GM12874 (cell line): ENCODE results near the gene EXD3.

Experiments used
- TF ChIP-seq, protein P1 (sequence below): IDR thresholded peaks from 2 replicates; pipeline ENCODE4 v1.5.1; 2011; ENCODE audit warnings: low read depth, mild to moderate bottlenecking, control low read depth, low read length, moderate library complexity; ENCODE audit not compliant: insufficient read depth

EXD3 gene

DNA sequence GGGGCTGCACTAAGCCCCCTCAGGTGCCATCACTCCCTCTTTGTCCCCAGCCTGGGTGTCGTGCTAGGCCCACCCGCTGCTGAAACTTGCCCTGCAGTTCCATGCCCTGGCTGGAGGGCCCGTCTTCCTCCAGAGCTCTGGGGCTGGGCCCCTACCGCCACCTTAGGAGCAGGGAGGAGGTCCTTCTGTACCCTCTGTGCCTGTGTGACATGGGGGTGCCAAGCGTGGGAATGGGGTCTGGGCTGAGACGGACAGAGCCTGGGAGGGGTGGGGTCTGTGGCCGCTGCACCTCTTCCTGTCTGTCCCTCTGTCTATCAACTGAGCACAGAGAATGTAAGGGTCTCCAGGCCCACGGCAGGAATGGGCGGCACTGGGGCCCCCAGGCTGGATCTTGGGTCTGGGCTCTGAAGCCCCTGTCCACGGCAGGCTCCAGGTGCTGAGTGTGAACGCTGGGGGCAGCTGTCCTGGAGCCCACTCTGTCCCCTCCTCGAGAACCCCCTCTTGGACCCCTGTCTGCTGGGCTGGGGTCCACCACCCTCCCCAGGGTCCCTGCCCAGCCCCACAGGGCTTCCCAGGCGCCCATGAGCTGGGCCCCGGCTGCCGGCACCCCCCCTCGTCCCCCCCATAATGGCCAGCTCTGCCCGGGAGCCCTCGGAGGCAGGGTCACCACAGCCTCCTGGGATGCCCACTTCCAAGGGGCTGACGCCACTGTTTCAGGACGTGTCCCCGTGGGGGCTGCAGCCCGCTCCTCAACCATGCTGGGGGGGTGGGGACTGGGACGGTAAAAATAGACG is 105.0 kb downstream of the EXD3 start:
- TF ChIP-seq, protein P1, sequence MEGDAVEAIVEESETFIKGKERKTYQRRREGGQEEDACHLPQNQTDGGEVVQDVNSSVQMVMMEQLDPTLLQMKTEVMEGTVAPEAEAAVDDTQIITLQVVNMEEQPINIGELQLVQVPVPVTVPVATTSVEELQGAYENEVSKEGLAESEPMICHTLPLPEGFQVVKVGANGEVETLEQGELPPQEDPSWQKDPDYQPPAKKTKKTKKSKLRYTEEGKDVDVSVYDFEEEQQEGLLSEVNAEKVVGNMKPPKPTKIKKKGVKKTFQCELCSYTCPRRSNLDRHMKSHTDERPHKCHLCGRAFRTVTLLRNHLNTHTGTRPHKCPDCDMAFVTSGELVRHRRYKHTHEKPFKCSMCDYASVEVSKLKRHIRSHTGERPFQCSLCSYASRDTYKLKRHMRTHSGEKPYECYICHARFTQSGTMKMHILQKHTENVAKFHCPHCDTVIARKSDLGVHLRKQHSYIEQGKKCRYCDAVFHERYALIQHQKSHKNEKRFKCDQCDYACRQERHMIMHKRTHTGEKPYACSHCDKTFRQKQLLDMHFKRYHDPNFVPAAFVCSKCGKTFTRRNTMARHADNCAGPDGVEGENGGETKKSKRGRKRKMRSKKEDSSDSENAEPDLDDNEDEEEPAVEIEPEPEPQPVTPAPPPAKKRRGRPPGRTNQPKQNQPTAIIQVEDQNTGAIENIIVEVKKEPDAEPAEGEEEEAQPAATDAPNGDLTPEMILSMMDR, result no peak

DNA sequence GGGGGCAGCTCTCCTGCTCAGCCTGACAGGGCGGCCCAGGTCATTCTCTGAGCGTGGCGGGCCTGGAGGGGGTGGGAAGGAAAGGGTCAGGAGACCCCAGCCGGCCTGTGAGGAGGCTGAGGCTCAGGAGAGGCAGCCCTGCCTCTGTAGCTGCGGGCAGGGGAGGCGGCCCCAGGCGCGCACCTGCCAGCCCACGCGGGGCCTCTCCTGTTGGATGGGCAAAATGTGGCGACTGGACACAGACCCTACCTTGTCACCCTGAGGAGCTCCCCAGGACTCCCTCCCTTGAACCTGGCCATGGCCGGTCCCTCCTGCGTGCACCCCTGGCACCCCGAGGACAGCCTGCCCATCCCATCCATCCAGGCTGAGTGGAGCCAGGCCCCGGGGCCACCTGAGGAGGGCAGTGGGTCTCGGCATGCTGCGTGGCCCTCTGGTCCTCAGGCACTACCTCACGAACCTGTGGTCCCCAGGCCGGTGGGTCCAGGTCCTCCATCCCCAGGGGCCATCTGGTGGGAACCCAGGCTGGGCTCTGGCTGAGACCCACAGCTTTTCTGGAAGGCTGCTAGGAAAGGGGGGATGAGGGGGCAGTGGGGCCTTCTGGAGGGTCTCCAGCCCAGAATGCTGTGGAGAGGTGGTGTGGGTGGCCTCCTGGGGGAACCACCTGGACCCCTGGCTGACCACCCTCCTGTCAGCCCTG is 105.8 kb downstream of the EXD3 start:
- TF ChIP-seq, protein P1, result no peak

GRCh38 chr9:137316012-137316981 is 106.7 kb downstream of the EXD3 start:
- TF ChIP-seq, protein P1, result no peak

DNA sequence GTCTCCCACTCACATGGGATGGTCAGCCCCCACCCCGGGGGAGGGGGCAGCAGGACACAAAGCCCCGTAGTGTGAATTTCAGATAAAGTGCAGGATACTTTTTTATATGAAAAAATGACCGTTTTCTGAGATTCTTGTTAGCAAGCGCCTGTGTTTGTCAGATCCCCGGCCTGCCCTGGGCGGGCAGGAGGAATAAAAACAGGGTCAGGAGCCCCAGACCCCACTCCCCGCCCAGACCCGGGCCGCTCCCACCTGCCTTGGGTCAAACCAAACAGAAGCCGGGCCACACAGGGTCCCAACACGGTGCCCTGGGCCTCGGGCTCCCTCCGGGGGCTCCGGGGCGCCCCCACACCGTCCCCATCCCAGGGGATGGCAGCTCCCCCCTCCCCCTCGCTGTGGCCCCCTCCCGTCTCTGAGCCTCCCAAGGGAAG is 107.4 kb downstream of the EXD3 start:
- TF ChIP-seq, protein P1, result no peak

DNA sequence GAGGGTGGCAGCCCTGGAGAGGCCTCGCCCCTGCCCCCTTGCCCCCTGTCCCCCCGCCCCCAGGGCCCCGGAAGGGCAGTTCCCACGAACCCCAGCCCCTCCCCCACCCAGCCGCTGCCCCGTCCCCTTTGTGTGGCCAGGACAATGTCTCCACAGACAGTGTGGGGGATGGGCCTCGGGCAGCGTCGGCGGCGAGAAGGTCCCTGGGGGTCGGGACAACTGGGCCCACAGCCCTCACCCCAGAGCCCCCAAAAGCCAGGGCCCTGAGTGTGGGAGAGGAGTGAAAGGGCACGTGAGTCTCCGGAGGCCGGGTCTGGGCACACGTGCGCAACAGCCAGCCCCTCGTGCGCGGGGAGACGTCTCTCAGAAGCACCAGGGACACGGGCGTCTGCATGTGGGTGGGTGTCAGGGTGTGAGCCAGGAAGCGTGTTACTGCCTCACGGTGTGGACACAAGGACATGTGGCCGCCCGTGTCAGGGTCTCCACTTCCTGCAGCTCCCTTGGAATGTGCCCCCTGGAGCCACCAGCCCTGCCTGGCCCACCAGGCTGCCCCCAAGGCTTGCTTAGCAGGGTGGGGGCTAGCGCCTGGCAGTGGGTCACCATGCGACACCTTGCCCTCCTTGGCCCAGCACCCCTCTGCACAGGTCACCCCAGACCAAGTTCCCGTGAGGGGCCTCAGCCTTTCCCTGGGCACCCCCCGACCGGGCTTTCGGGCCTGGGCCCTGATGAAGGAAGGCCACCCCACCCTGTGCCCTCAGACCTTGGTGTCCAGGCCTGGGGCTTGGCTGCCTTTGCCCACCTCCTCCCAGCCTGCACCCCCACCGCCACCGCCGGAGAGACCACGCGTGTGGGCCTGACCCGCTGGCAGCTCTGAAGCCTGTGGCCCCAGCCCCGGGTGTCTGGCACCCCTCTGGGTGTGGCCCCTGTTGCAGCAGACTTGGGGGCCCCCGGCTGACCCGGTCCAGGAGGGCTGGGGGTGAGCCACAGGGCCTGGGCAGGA is 108.1 kb downstream of the EXD3 start:
- TF ChIP-seq, protein P1, result no peak

DNA sequence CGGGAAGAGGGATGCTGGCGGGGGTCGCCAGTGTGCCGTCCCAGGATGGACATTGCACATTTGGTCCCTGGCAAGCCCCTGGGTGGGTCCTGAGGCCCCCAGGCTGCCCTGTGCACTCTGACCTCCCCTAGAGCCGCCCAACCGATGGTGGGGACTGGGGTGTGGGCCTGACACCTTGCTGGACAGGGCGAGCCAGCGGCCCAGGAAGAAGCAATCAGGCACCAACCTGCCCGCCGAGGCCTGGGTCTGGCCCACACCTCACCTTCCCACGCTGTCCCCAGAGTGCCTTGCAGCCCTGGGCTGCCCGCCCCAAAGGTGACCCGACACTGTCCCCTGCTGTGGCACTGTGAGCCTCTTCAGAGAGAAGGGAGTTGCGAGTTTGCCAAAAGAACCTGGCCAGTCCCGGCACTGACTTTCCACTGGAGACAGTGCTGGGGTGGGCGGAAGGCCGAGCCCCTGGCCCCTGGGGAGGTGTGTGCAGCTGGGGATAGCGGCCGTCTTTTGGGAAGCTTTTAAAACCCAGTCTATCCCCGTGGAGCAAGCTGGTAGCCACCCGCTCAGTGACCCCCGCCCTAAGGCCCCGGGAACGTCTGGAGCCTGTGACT is 108.9 kb downstream of the EXD3 start:
- TF ChIP-seq, protein P1, result no peak
